Urinary bladder (tissue), 4 donors: ENCODE data around the gene ATXN1. TPM values are rescaled to one million over a fixed set of nuclear protein-coding genes. Genes with fewer than 3 reads are reported as not detected.

Experiments
- DNase-seq: peaks from one replicate; pipeline ENCODE4 v3.0.0-alpha.2; 2015; ENCODE audit errors: extremely low spot score
- H3K27ac ChIP-seq: one replicate; pipeline ENCODE4 v1.5.1; 2013; ENCODE audit warnings: low read depth, mild to moderate bottlenecking, moderate library complexity
- H3K36me3 ChIP-seq: one replicate; pipeline ENCODE4 v1.6.1; 2013; ENCODE audit warnings: mild to moderate bottlenecking, moderate library complexity; ENCODE audit not compliant: insufficient read depth
- H3K4me1 ChIP-seq: one replicate; pipeline ENCODE4 v1.6.1; 2013; ENCODE audit warnings: mild to moderate bottlenecking, moderate library complexity; ENCODE audit not compliant: insufficient read depth
- H3K4me3 ChIP-seq: one replicate; pipeline ENCODE4 v1.5.1; 2013; ENCODE audit warnings: low read depth, low read length
- WGBS: extraction: QIAGEN DNeasy Blood & Tissue Kit; methylation state at CpG from one replicate; pipeline ENCODE4 v1.1.7; 2013; 5-methylcytosine and 5-hydroxymethylcytosine counted together
- polyA plus RNA-seq: library from polyadenylated mRNA; stranded (reverse); fragments of 200-250 nt; gene quantifications from one replicate; pipeline ENCODE4 v1.2.3, GENCODE V29; 2013
- total RNA-seq: library from RNA; depleted of rRNA; stranded (reverse); fragments of >200 nt; gene quantifications from one replicate; pipeline ENCODE4 v1.2.3, GENCODE V29; 2014
- donor health status: healthy with polysubstance abuse.
- donor health status: healthy.

The ATXN1 gene
- total and polyA plus RNA-seq, 2 donors = 15.8 to 137 TPM

DNA sequence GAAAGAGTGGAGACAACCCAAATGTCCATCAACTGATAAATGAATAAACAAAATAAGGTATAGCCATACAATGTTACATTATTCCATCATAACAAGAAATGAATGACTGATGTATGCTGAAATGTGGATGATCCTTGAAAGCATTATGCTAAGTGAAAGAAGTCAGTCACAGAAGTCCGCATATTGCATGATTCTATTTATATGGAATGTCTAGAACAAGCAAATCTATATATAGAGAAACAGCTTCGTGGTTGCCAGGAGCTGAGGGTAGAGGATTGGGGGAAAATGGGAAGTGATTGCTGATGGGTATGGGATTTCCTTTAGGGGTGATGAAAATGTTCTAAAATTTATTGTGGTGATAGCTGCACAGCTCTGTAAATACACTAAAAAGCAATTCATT is 196.8 kb downstream of the ATXN1 start:
- H3K4me3 ChIP-seq = no peak overlapping the region
- no peaks in the 10 kb centered on the region for H3K36me3 ChIP-seq
- WGBS = 48% methylated on average over 2 of the region's 2 CpGs
- H3K4me1 ChIP-seq = no peaks in the 10 kb centered on the region
- no peak overlapping the region for H3K27ac ChIP-seq
- no peak for DNase-seq

DNA sequence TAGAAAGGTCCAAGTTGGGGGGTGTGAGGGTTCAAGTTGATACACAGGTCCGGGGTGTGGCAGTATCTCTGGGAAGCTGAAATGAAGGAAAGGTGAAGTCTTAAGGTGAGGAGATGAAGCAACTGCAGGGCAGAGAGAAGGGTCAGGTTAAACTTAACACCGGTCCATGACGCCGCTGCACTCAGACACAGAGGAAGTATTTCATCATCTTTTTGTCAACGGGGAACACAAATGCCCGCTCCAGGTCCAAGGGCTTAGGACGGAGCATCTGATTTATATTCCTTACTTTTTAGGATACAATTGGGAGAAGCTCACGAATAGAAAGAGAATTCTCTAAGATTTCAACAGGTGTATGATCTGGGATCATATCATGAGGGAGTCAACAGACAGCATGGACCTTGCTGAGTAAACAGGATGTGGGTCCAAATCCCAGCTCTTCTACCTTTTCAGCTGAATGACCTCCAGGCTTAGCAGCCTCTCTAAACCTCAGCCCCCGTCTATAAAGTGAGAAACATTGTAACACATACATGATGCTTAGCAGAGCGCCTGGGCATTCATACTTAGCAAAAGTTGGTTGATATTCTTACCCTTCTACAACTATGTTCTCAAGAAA is 197.5 kb downstream of the ATXN1 start:
- no peak overlapping the region for H3K4me3 ChIP-seq
- WGBS = 95% methylated on average over 10 of the region's 10 CpGs
- H3K36me3 ChIP-seq = no peaks in the 10 kb centered on the region
- no peaks in the 10 kb centered on the region for H3K4me1 ChIP-seq
- H3K27ac ChIP-seq = no peak overlapping the region
- DNase-seq = no peak

DNA sequence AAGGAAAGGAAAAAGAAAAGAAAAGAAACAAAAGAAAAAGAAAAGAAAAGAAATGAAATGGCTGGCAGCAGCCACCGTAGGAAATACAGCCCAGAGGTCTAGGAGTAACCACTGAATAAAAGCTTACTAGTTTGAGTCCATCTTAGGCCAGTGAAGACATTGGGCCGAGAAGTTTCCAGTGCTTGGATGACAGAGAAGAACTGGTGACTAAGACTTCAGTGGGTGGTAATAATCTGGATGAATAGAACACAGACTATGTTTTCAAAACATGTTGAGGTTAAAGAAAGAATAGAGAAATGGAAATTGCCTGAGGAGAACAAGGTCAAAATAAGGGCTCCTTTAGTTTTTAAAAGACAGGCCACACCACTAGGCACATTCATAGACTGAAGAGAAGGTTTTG is 198.8 kb downstream of the ATXN1 start:
- H3K36me3 ChIP-seq = no peaks in the 10 kb centered on the region
- H3K27ac ChIP-seq = no peak overlapping the region
- H3K4me1 ChIP-seq = no peaks in the 10 kb centered on the region
- DNase-seq = no peak
- 56% methylated on average over 2 of the region's 2 CpGs for WGBS
- H3K4me3 ChIP-seq = no peak overlapping the region

DNA sequence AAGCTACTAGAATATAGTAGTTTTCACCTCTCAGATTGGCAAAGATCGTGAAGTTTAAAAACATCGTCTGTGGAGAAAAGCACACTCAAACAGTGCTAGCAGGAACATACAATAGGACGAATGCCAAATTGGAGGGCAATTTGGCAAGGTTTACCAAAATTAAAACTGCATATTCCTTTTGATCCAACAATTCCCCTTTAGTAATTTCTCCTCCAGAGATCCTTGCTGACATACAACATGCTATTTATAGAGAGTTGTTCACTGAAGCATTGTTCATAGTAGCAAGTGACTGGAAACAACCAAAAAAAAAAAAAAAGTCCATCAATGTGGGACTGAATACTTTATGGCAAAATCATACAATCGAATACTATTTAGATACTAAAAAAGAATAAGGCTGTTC is 202.2 kb downstream of the ATXN1 start:
- no peaks in the 10 kb centered on the region for H3K36me3 ChIP-seq
- no peak overlapping the region for H3K4me3 ChIP-seq
- no peak for DNase-seq
- 42% methylated on average over 4 of the region's 4 CpGs for WGBS
- no peaks in the 10 kb centered on the region for H3K4me1 ChIP-seq
- H3K27ac ChIP-seq = no peak overlapping the region

DNA sequence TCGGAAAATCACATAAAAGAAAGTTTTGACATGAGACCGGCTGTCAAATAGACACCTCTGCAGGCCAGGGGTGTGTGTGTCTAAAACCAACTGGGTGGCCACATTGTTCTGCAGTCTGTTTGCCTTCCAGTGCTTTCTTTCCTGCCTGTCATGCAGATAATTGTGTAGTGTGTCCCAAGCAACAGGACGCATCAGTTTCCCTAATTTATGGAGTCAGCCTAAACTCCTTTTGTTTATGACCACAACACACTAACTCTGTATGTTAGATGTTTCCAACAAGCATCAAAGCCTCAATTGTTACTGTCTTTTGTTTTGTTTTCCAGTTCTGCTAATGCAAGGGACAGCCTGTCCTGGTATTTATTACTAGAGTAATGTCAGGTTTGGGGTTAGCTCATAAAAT is 205.7 kb downstream of the ATXN1 start:
- H3K36me3 ChIP-seq = no peaks in the 10 kb centered on the region
- H3K4me1 ChIP-seq = no peaks in the 10 kb centered on the region
- H3K4me3 ChIP-seq = no peak overlapping the region
- no peak overlapping the region for H3K27ac ChIP-seq
- no peak for DNase-seq
- 85% methylated on average over 3 of the region's 3 CpGs for WGBS

DNA sequence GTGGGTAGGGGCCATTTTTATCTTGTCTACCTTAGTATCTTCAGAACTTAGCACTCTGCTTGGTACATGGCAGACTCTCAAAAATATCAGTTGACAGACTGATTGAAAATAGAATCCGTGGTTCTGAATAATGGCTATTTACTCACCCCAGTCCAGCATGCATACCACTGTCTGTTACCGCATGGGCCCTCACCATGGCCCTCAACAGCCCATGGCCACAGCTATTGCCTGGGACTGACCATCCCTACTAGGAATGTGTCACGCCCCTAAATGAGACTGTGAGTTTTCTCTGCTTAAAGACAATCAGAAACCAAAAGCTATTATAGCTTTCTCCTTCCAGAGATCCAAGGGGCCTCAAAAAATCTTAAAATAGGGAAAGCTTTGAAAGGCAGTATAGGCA is 207.7 kb downstream of the ATXN1 start:
- Histone ChIP-seq H3K27ac (no peak overlapping the region), H3K4me1 (no peaks in the 10 kb centered on the region), H3K4me3 (no peak overlapping the region), H3K36me3 (no peaks in the 10 kb centered on the region)
- 97% methylated on average over 3 of the region's 3 CpGs for WGBS
- DNase-seq = no peak

DNA sequence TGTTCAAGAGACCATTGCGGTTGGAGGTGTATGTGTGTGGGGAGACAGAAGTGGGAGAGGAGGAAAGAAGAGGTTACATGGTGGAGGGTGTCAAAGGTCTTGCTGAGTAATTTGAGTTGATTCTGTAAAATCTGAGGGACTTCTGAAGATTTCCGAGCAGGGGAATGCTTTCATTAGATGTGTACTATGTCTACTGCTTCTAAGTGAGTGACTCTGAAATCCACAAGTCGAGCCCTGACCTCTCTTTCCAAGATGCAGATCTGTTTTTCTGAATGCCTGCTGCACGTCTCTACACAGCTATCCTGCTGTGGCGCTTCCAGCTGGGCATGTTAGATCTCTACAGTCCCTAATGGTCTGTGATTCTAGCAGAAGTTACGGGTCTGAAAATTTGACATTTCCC is 209.8 kb downstream of the ATXN1 start:
- no peaks in the 10 kb centered on the region for H3K4me1 ChIP-seq
- no peak for DNase-seq
- H3K27ac ChIP-seq = no peak overlapping the region
- no peaks in the 10 kb centered on the region for H3K36me3 ChIP-seq
- 84% methylated on average over 6 of the region's 6 CpGs for WGBS
- no peak overlapping the region for H3K4me3 ChIP-seq

DNA sequence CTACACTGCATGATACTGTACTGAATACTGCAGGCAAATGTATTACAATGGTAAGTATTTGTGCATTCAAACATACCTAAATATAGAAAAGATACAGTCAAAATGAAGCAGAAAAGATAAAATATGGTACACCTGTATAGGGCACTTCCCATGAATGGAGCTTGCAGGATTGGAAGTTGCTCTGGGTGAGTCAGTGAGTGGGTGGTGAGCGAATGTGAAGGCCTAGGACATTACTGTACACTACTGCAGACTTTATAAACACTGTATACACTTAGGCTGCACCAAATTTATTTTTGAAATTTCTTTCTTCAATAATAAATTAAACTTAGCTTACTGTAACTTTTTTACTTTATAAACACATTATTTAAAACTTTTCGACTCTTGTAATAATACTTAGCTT is 213.1 kb downstream of the ATXN1 start:
- H3K27ac ChIP-seq = no peak overlapping the region
- H3K4me1 ChIP-seq = peaks cover 2% of the 10 kb centered on the region
- H3K36me3 ChIP-seq = no peaks in the 10 kb centered on the region
- no peak overlapping the region for H3K4me3 ChIP-seq
- WGBS = 91% methylated on average over 2 of the region's 2 CpGs
- no peak for DNase-seq

DNA sequence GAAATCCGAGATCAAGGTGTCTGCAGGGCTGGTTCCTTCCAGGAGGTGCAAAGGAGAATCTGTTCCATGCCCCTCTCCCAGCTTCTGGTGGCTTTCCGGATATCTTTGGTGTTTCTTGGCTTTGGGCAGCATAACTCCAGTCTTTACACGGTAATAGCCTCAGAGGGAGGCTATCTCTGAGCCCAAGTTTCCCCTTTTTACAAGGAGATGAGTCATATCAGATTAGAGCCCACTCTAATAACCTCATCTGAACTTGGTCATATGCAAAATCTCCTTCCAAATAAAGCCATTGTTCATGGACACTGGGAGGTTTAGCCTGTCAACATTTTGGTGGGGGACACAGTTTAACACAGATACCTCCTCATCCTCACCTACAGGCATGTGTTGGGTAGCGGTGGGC is 213.7 kb downstream of the ATXN1 start:
- no peak for DNase-seq
- WGBS = 66% methylated on average over 4 of the region's 4 CpGs
- Histone ChIP-seq H3K4me3 (no peak overlapping the region), H3K36me3 (no peaks in the 10 kb centered on the region), H3K27ac (no peak overlapping the region), H3K4me1 (peaks cover 2% of the 10 kb centered on the region)

DNA sequence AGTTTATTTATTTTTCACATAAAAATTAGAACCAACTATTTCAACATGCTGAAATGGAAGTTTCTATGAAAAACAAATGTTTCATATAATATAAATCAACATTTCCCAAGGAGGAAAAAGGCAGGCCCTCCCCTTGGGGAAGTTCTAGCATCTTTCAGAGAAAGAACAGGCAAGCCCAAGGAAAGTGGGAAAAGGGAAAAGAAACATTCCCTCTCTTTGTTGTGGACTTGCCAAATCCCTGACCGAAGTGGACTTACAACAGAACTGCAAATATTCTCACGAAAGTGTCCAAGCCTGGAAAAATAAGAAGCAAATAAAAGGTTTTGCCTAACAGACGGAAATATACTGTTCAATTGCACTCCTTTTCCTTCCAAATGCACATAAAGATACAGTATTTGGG is 214.4 kb downstream of the ATXN1 start:
- Histone ChIP-seq H3K4me1 (peaks cover 2% of the 10 kb centered on the region), H3K4me3 (no peak overlapping the region), H3K36me3 (no peaks in the 10 kb centered on the region), H3K27ac (no peak overlapping the region)
- WGBS = 64% methylated on average over 3 of the region's 3 CpGs
- no peak for DNase-seq

DNA sequence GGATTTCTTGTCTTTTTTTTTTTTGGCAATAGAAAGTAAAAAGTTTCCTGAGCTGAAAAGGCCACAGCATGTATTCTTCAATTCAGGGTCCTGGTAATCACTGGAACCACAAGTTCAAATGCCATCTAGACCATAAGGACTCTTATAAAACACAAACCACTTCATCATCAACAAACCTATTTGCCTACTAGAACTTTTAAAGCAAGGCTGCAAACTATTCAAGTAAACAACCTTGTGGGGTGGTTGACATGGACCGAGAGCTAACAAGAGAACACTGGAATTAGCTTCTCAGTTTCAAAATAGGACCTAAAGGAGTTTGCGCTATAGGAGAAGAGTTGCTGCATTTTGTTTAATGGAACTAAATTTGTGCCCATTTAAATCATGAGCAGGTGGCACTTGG is 215.9 kb downstream of the ATXN1 start:
- H3K4me3 ChIP-seq = no peak overlapping the region
- DNase-seq = no peak
- no peaks in the 10 kb centered on the region for H3K36me3 ChIP-seq
- H3K27ac ChIP-seq = no peak overlapping the region
- WGBS = 95% methylated on average over 2 of the region's 2 CpGs
- peaks cover 2% of the 10 kb centered on the region for H3K4me1 ChIP-seq

DNA sequence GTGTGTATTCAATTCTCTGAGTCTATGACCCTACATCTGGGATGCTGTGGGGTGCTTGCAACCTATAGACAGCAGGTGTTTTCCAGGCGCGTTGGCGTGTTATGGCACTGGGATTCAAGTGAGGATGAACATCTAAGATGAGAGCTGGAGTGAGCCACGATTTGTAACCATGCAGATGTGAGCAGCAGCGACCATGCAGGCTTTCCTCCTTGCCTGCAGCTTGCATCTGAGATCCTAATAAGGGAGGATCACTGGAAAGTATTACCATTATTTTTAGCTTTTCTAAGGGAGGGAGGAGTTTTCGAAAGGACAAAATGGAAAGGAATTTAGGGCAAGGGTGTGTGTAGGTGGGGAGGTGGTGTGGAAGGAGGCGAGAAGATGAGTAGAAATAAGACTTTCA is 216.7 kb downstream of the ATXN1 start:
- Histone ChIP-seq H3K4me1 (peaks cover 2% of the 10 kb centered on the region), H3K36me3 (no peaks in the 10 kb centered on the region), H3K4me3 (no peak overlapping the region), H3K27ac (no peak overlapping the region)
- no peak for DNase-seq
- WGBS = 78% methylated on average over 7 of the region's 7 CpGs

DNA sequence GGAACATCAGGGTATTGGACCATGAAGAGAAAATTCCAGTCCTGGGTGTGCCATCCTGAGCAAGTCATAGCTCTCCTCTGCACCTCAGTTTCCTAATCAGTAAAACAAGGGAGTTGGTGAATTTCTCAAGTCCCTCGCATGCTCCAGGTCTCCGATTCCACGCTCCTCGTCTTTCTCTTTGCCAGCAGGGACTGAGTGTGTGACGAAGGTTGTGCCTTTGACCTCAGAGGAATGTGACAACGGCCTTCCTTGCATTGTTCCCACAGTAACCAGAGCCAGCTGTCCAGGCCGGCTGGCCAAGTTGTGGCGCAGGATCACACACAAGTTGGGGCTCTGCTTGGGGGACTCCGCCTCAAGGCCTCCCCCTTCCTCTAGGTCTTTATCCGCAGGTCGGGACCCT is 217.3 kb downstream of the ATXN1 start:
- Histone ChIP-seq H3K4me3 (no peak overlapping the region), H3K27ac (no peak overlapping the region), H3K4me1 (peaks cover 2% of the 10 kb centered on the region), H3K36me3 (no peaks in the 10 kb centered on the region)
- no peak for DNase-seq
- WGBS = 46% methylated on average over 11 of the region's 11 CpGs

DNA sequence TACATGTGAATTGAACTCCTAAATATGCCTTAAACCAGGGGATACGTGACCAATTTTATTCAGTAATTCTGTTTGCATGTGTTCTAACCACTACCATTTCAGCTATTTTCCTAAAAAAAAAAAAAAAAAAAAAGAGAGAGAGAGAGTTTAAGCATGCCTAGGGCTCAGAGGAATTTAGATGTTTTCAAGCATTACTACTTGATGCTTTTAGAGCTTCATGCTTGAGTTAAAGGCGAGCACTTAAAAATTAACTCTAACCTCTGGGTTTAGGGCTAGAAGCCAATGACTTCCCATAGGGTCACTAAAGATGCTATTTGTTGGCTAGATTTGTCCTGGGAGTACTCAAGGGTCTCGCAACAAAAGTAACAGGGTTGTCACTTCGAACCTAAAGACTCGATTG is 217.7 kb downstream of the ATXN1 start:
- Histone ChIP-seq H3K27ac (no peak overlapping the region), H3K4me1 (peaks cover 2% of the 10 kb centered on the region), H3K4me3 (no peak overlapping the region), H3K36me3 (no peaks in the 10 kb centered on the region)
- WGBS = 81% methylated on average over 5 of the region's 5 CpGs
- no peak for DNase-seq

DNA sequence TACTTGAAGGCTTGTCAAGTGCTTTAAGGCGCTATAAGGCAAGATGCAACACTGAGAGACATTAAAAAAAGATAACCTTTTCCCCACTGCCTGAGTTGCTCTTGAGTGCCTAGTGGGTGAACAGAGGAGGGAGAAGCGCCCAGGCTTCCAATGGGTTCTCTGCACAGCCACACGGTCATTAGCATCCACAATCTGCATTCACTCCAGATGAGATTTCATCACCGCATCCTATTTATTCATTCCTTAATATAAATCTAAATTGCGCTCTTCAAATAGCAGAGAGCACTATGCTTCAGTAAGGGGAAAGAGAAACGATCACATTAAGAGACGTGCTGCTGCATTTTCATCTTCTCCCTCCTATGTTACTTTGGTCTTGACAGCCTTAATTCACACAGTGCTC is 219.2 kb downstream of the ATXN1 start:
- WGBS = 83% methylated on average over 7 of the region's 7 CpGs
- Histone ChIP-seq H3K27ac (no peak overlapping the region), H3K36me3 (no peaks in the 10 kb centered on the region), H3K4me3 (no peak overlapping the region), H3K4me1 (peaks cover 2% of the 10 kb centered on the region)
- no peak for DNase-seq
